Activated T-cell treated with anti-CD3 and anti-CD28 coated beads for 24 hours (primary cell): ENCODE results near the gene EEF2KMT.
"Not testable (repeated sequence)": the region's sequence is repeated elsewhere in the genome, so short reads cannot be mapped to it uniquely, and the experiment has no call there.

Experiments used
- DNase-seq: peaks from one replicate; pipeline ENCODE4 v3.0.0-alpha.2; 2020; ENCODE audit warnings: low read depth

Gene EEF2KMT

DNA sequence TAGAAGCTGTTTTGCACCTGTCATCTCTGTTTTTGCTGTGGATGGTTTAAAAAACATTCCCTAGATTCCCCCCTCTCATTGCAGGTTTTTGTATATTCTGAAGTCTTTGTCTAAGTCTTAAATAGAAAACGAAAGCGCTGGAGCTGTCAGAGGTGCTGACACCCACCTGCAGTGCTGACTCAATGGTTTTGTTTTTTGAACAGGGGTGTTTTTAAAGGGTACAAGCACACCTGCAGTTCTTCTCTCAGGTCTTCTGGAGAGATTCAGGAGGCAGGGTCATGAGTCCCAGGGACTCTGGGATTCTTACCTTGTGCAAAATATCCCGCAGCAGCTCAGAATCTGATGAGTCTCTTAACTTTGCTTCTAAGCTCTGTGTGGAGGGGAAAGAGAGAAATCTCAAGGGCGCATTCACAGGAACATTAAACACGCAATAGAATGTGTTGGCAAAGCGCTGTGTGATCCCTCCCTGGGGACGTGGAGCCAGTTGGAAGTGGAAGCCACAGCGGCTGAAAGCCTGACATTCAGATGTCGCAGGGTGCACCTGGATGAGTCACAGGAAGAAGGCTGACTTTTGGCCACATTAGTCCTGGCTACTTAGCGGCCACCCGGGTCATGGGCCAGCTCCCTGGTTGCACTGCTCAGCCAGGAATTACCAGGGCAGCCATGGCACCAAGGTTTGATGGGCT is 2.3 kb downstream of the EEF2KMT start:
- not testable (repeated sequence) for DNase-seq

DNA sequence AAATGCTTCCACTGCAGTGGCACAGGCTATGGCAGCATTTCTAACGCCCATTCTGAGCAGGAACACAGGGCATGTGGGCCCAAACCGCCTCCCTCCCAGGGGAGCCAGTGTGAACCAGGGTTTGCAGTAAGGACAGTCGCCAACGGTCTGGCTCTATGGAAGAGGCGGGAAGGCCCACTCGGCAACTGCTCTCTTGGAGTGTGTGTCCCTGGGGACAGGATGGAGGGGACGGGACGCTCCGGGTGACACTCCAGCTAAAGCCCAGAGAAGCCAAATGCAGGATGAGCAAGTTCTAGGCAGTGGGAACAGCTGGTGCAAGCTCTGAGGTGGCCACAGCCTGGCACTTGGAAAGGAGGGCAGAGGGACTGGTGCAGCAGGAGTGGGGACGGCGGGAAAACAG is 3.8 kb downstream of the EEF2KMT start:
- DNase-seq: not testable (repeated sequence)

DNA sequence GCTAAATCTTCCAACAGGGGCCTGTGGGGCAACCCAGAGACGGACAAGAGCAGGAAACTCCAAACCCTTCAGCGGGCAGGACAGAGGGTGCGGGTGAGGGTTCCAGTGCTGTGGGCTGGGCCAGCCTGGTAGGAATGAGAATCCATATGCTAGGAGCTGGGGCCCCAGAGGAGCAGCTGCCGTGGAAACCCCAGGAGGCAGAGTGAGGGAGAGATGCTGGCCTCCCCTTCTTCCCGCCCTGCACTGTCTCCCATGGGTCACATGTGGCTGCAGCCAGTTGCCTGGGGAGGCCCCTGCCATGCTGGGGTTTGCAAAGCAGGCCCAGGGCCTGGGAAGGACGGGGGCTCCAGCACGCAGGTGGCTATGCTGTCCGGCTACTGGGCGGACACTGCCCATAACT is 4.5 kb downstream of the EEF2KMT start:
- DNase-seq: not testable (repeated sequence)

DNA sequence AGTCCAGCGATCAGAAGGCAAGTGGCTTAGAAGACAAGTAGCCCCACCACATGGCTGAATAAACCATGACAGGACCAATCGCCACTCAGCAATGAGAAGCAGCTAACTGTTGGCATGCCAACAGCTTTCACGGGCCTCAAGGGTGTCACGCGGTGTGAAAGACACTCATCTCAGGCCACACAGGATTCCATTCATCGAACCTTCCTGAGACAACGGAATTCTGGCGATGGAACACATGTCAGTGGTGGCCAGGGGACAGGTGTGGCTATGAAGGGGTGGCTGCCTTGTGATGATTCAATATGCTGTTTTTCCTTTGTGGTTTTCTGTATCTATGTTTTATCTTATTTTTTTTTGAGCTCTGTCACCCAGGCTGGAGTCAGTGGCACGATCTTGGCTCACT is 7.0 kb downstream of the EEF2KMT start:
- not testable (repeated sequence) for DNase-seq

DNA sequence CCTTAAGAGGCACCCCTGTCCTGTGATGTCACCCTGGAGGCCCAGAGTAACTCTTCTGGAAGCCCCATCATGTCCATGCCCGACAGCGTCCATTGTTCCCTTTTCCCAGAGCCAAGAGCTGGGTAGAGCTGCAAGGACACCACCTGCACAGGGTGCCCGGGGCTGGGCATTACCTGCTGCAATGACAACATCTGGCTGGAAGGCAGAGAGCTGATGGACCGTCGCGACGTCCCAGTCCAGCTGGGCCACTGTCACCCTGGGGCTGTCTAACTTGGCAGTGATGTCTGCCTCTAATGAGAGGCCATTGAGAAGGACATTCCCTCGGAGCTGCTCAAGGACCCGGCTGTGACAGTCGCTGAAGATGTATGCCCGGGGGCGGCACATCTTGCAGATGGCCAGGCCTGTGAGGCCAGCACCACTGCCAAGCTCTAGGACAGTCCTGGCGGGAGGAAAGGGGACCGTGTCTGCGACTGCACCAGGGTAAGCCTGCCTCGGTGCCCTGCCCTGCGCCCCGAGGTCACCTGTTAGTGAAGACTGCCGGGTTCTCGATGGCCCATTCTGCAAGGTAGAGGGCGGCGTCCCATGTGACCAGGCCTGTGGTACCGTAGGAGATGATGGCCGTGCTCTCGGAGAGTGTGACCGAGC is 7.6 kb downstream of the EEF2KMT start:
- not testable (repeated sequence) for DNase-seq

DNA sequence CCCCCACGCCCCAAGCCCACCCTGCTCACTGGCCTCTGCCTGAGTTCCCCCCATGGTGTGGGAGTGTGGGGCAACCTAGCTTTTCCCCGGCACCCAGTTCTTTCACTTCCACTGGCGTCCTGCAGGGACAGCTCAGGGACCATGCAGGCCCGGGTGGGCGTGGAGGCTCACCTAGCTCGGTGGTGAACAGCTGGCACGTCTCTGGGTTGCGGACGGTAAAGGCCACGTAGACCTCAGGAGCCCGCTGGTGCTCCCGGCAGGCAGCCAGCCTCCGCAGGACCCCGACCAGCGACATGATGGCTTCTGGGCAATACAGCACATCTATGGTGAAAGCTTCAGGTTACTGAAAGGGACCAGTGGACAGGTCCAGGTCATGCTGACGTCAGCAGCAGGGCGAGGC is 8.7 kb downstream of the EEF2KMT start:
- not testable (repeated sequence) for DNase-seq

DNA sequence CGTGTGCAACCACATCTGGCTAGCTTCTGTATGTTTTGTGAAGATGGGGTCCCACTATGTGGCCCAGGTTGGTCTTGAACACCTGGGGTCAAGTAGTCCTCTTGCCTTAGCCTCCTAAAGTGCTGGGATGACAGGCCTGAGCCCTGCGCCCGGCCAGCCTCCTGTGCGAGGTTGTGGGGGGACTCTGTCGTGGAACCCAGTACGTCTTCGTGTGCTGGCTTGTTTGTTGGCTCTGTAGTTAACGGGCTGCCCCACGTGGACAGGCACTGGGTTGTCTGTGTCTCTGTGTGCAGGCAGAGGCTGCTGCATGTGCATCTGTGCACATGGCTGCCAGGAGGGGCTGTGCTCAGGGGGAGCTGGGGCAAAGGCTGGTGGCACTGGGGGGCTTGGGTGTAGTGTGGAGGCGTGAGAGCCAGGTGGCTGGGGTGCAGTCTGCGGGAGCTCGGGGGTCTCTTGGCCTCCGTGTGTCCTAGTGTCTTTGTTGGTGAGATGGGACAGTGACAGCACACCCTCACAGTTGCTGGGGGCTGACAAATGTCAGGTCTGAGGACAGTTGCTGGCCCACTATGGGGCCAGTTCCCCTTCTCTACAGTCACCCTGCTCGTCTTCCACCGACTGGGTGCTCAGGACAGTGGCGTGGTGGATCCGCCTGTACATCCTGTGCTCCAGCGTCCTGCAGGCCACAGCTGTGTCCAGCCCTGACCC is 9.4 kb downstream of the EEF2KMT start:
- DNase-seq: not testable (repeated sequence)

DNA sequence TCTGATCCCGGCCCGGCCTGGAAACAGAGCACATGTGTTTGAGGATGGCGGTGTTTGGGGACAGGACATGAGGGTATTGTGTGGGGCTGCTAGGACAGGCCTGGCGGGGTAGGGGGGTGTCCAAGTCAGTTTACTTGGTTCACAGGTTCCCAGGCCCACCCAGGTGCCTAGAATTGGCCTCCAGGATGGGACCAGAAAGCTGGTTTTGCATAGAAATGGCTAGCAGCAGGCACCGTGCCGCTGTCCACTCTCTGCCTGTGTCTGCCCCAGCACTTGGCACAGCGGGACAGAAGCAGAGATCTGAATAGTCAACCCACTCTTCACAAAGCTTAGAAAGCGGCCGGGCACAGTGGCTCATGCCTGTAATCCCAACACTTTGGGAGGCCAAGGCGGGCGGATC is 11.9 kb downstream of the EEF2KMT start:
- not testable (repeated sequence) for DNase-seq

DNA sequence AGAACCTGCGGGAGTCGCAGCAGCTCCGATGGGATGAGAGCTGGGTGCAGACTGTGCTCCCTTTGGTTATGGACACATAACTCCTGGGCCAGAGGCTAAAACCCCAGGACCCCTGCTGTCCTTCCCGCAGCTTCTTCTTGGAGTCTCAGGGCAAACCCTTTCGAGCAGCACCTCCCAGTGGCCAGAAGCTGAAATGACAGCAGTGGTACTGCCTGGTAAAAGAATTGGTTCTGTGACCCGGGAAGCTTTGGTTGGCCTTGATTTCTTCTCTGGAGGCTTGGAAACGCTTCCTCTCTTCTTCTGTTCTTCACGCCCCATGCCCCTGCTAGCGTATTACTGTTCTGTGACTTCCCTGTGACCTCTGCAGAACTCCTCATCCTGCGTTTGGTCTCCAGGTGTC is 12.8 kb downstream of the EEF2KMT start:
- peak; percentile 45 for DNase-seq

DNA sequence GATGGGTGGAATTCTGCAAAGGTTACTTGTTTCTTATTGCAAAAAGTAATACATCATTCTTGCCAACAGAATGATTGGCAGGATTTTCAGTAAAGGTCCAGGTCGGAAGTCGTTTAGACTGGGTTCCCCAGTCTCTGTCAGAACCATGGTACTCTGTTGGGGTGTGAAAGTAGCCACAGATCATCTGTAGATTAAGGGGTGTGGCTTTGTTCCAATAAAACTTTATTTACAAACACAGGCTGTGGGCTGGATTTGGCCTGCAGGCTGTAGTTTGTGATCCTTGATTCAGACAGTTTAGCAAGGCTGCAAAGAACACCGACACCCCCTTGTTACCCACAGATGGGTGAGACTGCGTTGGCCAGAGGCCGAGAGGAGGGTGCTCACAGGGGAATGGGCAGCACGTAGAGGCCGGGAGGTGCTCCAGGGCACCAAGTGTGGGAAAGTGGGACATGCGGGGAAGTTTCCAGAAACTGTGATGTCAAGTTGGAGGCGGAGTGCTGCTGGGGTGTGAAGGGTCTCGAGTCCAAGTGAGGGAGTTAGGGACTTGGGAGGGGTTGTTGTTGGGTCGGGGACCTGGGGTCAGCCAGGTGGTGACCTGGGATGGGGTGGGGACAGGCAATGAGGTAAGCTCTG is 13.4 kb downstream of the EEF2KMT start:
- not testable (repeated sequence) for DNase-seq

DNA sequence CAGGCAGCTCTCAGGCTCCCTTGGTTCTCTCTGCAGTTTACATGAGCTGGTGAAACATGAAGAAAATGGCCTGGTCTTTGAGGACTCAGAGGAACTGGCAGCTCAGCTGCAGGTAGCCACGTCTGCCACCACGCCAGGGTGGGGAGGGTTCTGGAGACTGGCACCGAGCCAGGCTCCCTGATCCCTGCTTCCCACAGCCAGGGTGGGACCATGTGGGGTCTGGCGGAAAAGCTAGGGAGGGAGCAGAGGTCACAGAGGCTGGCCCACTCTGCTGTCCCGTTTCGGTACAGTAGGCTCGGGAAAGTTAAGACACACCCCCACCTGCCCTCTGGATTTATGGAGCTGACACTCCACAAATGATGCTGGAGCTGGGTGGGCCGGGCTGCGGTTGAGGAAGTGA is 13.9 kb downstream of the EEF2KMT start:
- DNase-seq: not testable (repeated sequence)

DNA sequence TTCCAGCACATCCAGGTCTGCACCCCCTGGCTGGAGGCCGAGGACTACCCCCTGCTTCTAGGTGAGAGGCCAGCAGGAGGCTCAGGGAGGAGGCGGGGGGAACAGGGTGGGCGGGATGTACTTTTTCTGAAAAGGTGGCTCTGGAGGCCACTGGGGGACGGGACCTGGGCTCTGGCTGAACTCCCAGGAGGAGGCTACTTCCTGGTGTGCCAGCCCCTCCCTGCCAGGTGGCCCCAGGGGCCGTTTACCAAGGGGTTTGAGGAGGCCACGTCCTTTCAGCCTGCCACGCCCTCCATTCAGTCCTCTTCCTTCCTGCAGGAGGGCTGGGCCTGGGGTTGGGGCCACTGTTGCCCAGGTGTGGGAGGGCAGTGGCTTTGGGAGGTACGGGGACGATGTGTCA is 16.6 kb downstream of the EEF2KMT start:
- not testable (repeated sequence) for DNase-seq

DNA sequence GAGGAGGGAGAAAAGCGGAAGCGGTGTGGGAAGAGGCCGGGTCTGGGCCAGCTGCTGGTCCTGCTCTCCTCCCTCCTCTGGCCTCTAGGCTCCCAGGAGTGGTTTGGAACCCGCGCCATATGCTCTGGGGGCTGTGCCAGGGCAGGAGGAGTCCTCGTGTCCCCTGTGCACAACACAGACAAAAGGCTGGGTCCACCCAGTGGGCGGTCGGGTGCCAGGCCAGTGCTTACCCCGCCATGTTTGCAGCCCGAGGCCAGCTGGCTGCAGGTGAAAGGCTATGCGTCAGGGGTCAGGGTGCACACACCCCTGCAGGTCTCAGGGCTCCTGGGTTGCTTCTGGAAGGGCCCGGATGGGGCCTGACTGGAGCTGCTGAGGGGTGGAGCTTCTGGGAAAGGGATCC is 17.1 kb downstream of the EEF2KMT start:
- not testable (repeated sequence) for DNase-seq

DNA sequence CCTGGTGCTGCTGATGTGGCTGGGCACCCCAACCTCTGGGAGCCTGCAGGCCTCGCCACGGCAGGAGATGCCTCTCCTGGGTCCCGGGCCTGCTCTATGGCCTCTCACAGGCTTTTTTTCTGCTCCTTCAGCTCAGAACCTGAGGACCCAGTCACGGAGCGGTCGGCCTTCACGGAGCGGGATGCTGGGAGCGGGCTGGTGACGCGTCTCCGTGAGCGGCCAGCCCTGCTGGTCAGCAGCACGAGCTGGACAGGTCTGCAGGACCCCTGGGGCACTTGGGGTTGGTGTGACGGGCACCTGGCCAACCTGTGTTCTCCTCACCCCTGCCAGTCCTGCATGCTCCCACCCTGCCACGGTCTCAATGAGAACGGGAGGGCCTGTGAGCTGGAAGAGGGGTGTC is 19.0 kb downstream of the EEF2KMT start:
- DNase-seq: no peak

DNA sequence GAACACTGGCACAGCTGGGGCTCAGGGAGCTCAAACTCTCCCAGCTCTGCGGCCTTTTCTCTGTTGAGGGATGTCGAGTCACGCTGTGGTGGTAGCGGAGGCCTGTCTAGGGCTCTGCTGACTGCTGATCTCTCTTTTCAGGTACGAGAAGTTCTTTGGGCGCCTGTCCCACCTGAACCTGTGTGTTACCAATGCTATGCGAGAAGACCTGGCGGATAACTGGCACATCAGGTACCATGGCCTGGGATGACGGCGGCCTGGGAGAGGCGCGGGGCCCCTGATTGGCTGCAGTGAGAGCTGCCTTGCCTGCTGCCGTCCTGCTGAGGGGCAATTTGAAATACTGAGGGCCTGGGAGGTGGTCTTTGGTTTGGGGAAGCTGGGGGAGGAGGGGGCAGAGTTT is 20.3 kb downstream of the EEF2KMT start:
- no peak for DNase-seq

DNA sequence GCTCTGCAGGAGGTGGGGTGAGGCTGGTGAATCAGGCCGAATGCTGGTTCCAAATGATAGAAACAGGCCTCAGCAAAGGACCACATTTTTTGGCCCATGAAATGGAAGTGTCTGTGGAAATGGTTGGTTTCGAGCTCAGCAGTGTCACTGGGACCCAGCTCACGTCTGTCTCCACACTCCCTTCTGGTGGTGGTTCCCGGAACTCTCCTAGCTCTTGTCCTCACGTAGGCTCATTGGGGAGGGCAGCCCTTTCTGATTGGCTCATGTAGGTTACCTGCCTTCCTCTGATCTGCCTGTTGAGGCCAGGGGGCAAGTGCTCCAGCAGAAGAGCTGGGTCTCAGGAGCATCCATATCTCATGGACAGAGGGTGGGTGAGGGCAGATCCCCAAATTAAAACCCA is 22.0 kb downstream of the EEF2KMT start:
- no peak for DNase-seq

DNA sequence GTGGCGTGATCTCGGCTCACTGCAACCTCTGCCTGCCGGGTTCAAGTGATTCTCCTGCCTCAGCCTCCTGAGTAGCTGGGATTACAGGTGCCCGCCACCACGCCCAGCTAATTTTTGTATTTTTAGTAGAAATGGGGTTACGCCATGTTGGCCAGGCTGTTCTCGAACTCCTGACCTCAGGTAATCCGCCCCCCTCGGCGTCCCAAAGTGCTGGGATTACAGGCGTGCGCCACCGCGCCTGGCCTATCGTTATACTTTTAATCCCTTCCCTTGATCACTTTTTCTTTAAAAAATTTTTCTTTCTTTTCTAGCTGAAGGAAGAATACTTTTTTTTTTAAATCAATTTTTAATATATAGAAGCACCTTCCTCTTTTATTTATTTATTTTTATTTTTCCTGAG is 23.8 kb downstream of the EEF2KMT start:
- not testable (repeated sequence) for DNase-seq

DNA sequence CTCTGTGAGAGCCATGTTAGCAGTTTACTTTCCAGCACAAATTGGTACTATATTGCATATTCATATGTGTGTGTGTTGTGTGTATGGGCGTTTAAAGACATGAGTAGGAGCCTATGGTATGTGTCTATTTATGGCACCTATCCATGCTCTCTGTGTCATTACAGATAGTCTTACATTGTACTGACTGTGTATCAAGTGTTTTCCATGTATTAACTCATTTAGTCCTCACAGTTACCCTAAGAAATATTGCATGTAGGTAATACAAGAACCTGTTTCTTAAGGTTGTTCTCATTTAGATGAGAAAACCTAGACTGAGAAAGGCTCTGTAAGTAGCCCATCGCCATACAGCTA is 24.3 kb downstream of the EEF2KMT start:
- DNase-seq: no peak

DNA sequence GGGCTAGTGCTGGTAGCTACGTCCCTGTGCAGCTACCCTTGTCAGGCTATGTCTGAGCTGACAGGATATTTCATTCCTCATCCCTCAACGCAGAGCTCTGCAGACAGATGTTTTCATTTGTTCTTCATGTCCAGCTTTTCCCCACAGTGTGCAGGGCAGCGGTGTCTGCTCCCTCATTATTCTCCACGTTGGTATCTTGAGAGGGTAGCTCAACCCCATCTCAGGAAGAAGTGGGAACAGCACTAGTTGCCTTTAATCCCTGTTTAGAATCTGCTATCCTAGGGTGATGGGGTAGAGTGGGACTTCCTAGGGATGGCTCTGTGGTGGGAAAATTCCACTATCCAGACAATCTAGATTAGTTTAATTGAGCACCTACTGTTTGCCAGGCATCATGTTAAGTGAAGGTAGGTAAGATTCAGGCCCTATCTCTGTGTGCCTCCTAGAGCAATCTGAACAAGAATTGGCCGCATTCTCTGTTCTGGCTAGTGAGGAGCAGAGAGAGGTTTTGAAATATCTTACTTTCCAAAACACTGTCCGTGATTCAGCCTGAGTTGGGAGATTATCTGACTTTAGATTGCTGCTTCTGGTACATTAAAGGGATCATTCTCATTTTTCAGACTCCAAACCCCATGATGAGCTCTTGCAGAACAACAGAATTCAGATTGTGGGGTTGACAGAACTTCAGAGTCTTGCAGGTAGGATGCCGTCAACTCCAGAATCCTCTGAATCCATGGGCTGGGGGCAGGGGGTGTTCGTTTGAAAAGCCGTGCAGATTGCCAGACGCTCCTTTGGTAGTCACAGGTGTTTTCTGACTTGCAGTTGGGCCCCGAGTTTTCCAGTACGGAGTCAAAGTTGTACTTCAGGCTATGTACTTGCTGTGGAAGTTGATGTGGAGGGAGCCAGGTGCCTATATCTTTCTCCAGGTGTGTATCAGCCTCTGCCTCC is 25.0 kb downstream of the EEF2KMT start:
- no peak for DNase-seq

DNA sequence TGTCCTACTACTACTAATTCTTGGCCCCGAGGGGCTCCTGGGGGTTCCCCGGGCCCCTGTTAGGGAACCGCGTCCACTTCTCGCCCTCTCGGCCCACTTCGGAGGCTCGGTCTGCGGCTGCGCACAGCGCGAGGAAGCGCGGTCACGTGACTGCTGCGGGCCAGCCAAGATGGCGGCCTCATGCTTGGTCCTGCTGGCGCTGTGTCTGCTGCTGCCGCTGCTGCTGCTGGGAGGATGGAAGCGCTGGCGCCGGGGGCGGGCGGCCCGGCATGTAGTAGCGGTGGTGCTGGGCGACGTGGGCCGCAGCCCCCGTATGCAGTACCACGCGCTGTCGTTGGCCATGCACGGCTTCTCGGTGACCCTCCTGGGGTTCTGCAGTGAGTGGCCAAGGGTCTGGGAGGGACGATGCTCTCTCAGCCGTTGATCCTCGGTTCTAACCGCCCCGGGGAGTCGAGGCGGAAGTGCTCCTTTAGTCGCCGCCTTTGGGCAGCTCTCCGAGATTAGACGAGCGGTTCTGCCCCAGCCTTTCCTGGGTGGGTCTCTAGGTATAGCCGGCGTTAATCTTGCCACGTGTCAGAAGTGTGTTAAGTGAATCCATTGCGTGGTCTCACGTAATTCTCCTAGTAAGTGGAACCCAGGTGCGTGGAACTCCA is 25.8 kb downstream of the EEF2KMT start, which contains the start of gene ALG1:
TSS of gene ALG1 (plus strand) at position 163 of the 653 bp plus-strand sequence. CDS start at position 170, 7 bp downstream.
- peak; percentile 87 for DNase-seq

DNA sequence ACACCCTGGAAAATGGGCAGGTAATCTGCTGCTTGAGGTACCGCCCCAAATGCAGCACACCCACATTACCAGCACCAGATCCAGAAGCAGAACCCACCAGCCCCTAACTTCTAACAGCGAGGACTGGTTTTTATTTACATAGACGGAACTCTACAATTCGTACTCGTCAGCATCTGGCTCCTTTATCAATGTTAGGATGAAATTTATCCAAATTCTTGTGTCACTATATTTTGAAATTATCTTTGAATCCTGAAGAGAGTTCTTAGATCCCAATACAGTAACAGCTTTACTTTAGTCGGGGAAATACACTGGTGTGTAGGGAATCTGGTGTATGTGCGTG is 26.3 kb downstream of the EEF2KMT start:
- no peak for DNase-seq
